Natural killer cell (primary cell): ENCODE measurements around the gene WASF2. TPM values are rescaled to one million over a fixed set of nuclear protein-coding genes. Genes with fewer than 3 reads are reported as not detected.

Experiments used
- ATAC-seq, 3 donors: fragments of 150-1000 bp in 2 of 3; fragments of 200-7000 bp in 1 of 3; cut with Tn5 transposase; 1 replicate in 1 of 3; 2 replicates in 2 of 3; pipeline ENCODE4 v1.10.0; 2021; ENCODE audit warnings: mild to moderate bottlenecking in 2 of 3, moderate library complexity in 2 of 3
- DNase-seq, 2 donors: peaks; one replicate each; pipeline versions ENCODE4 v3.0.0 to v3.0.0-alpha.2; 2013 to 2021; ENCODE audit warnings: mixed read lengths in 1 of 2
- H3K27ac ChIP-seq: one replicate; pipeline ENCODE4 v1.5.1; 2013; ENCODE audit warnings: mild to moderate bottlenecking, low read length
- H3K27me3 ChIP-seq: one replicate; pipeline ENCODE4 v1.6.1; 2013; ENCODE audit warnings: low read length; ENCODE audit not compliant: control insufficient read depth, insufficient read depth
- H3K36me3 ChIP-seq: one replicate; pipeline ENCODE4 v1.6.1; 2013; ENCODE audit warnings: low read length; ENCODE audit not compliant: control insufficient read depth, insufficient read depth
- H3K4me1 ChIP-seq: one replicate; pipeline ENCODE4 v1.6.1; 2013; ENCODE audit warnings: low read length; ENCODE audit not compliant: control insufficient read depth, insufficient read depth
- H3K4me3 ChIP-seq: one replicate; pipeline ENCODE4 v1.5.1; 2013; ENCODE audit warnings: low read length
- H3K9me3 ChIP-seq: one replicate; pipeline ENCODE4 v1.6.1; 2013; ENCODE audit warnings: low read length; ENCODE audit not compliant: control insufficient read depth, insufficient read depth
- H3K27ac Mint-ChIP-seq, 2 donors: one replicate each; pipeline ENCODE4 v1.8.0; 2022; ENCODE audit warnings: mild to moderate bottlenecking in 2 of 2, mixed read lengths in 2 of 2, moderate library complexity in 1 of 2
- H3K27me3 Mint-ChIP-seq, 2 donors: one replicate each; pipeline ENCODE4 v1.8.0; 2022; ENCODE audit warnings: low read depth in 2 of 2, mixed read lengths in 2 of 2
- H3K36me3 Mint-ChIP-seq: one replicate; pipeline ENCODE4 v1.8.0; 2022; ENCODE audit warnings: mixed read lengths
- H3K4me1 Mint-ChIP-seq, 2 donors: one replicate each; pipeline ENCODE4 v1.8.0; 2022; ENCODE audit warnings: mixed read lengths in 2 of 2
- H3K4me3 Mint-ChIP-seq: one replicate; pipeline ENCODE4 v1.8.0; 2022; ENCODE audit warnings: mild to moderate bottlenecking, moderate library complexity, mixed read lengths
- H3K9me3 Mint-ChIP-seq, 2 donors: one replicate each; pipeline ENCODE4 v1.8.0; 2022; ENCODE audit warnings: mixed read lengths in 2 of 2
- WGBS: methylation state at CpG from one replicate; pipeline ENCODE4 v1.1.7; 2013; ENCODE audit warnings: missing lambda C conversion rate; ENCODE audit not compliant: insufficient coverage; 5-methylcytosine and 5-hydroxymethylcytosine counted together
- intact Hi-C: fragments of 100-400 bp; cut with micrococcal nuclease; formaldehyde crosslinking; loops from one replicate; pipeline ENCODE4 v1.14.2; 2022
- total RNA-seq, 4 donors: library from RNA; stranded (reverse); fragments of 120-200 nt in 1 of 4; gene quantifications; one replicate each; pipeline versions ENCODE4 v1.2.3 to v1.2.4, GENCODE V29; 2013 to 2022
- TF ChIP-seq, protein P1 (sequence below): fragments of 200-600 bp; IDR thresholded peaks from one replicate; pipeline ENCODE4 v1.8.0; 2022; ENCODE audit warnings: antibody characterized with exemption

WASF2 gene
- total RNA-seq, 3 donors from 2014 or later (not counting 1 experiment from before 2014, with no cell fraction given), result 137 to 153 (median 143) TPM

DNA sequence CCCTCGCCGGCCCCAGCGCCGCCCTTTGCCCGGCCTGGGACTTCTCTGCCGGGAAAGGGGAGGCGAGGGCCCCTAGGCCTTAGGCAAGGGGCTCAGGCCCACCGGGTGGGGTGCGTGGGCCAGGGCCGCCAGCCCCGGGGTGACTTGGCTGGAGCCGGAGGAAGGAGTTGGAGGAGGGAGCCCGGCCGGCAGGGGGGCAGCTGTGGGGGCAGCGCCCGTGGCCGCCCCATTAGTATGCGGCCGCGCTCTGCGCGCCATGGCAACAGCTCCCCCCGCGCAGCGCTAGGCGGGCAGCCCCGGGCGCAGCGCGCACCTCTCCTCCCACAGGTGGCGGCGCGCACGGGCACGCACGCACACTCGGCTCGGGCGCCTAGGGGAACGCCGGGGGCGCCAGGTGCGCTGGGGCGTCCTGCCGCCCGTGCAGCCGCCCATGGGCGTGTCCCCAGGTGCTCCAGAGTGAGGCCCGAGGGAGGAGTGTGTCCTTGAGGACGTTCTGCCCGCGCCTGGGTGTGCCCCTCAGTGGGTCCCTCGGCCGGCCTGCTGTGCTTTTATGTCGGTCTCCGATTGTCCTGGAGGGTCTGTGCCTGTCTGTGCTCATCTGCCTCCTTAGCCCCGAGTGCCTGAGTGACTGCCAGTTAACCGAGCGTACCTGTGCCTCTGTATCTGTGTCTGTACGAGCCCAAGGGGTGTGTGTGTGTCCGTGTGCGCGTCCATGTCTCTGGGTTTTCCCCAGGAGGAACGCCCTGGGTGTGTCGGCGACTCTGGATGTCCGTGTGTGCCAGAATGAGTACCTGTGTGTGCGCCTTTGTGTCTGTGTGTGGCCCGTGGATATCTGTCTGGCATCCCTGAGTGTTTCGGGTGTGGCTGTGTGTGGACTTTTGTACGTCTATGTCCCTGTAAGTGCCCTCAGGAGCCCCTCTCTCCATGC, 38.2 kb upstream of the WASF2 start:
- Histone ChIP-seq H3K4me3 (no peak overlapping the region), H3K27ac (peak overlapping the region; percentile 11), H3K9me3 (no peaks in the 10 kb centered on the region), H3K4me1 (peaks cover 41% of the 10 kb centered on the region), H3K36me3 (no peaks in the 10 kb centered on the region), H3K27me3 (no peaks in the 10 kb centered on the region)
- TF ChIP-seq, protein P1, sequence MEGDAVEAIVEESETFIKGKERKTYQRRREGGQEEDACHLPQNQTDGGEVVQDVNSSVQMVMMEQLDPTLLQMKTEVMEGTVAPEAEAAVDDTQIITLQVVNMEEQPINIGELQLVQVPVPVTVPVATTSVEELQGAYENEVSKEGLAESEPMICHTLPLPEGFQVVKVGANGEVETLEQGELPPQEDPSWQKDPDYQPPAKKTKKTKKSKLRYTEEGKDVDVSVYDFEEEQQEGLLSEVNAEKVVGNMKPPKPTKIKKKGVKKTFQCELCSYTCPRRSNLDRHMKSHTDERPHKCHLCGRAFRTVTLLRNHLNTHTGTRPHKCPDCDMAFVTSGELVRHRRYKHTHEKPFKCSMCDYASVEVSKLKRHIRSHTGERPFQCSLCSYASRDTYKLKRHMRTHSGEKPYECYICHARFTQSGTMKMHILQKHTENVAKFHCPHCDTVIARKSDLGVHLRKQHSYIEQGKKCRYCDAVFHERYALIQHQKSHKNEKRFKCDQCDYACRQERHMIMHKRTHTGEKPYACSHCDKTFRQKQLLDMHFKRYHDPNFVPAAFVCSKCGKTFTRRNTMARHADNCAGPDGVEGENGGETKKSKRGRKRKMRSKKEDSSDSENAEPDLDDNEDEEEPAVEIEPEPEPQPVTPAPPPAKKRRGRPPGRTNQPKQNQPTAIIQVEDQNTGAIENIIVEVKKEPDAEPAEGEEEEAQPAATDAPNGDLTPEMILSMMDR, result no peak
- no peaks in the 10 kb centered on the region for H3K9me3 Mint-ChIP-seq
- DNase-seq (peak; percentile 31 to 84), ATAC-seq (peak; percentile 59 to 83 (median 80))
- H3K27me3 Mint-ChIP-seq, result peaks cover 24 to 25% of the 10 kb centered on the region in 2 donors
- H3K27ac Mint-ChIP-seq, result peak overlapping the region in 1 of 2 donors; percentile 6
- no peaks in the 10 kb centered on the region for H3K36me3 Mint-ChIP-seq
- intact Hi-C loops, result no loop called here
- peak overlapping the region; percentile 39 for H3K4me3 Mint-ChIP-seq
- WGBS, result 7% methylated on average over 71 of the region's 71 CpGs
- peaks cover 18 to 46% of the 10 kb centered on the region in 2 donors for H3K4me1 Mint-ChIP-seq

DNA sequence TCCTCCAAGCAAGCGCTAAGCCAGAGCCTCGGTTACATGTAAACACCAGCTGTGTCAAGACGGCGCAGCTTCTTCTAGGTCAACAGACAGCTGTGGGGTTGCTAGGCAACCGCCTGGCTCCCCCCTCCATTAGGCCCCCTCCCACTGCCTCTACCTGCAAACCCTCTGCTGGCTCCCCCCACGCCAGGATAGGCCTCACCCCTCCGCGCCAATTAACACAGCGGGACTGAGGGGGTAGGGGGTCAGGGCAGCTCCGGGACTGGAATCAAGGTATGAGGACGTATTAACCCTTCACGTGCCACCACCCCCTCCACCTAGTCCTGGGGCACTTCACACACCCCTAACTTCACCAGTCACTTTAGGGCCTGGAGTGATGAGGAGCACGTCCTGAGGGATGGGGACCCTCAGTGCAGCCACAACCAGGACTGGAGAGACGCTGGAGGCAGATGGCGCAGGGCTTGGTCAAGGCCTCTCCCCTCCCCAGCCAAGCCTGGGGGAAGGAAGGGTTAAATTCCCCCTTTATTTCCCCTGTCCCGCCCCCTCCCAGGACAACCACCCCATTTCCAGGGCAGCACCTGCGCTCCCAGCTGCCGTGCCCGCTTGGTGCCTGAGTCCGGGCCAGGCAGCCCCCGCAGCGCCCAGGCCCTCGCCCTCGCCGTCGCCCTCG, 37.4 kb upstream of the WASF2 start:
- Histone ChIP-seq H3K27ac (no peak overlapping the region), H3K4me3 (no peak overlapping the region), H3K4me1 (peaks cover 49% of the 10 kb centered on the region), H3K27me3 (no peaks in the 10 kb centered on the region), H3K9me3 (no peaks in the 10 kb centered on the region), H3K36me3 (no peaks in the 10 kb centered on the region)
- Mint-ChIP-seq H3K27ac (peak overlapping the region in 1 of 2 donors; percentile 1), H3K4me3 (no peak overlapping the region), H3K9me3 (no peaks in the 10 kb centered on the region), H3K27me3 (peaks cover 24 to 25% of the 10 kb centered on the region in 2 donors), H3K4me1 (peaks cover 23 to 47% of the 10 kb centered on the region in 2 donors), H3K36me3 (no peaks in the 10 kb centered on the region)
- intact Hi-C loops, result no loop called here
- TF ChIP-seq, protein P1, result no peak
- peak in 1 of 2 donors; percentile 81 for DNase-seq
- 28% methylated on average over 23 of the region's 27 CpGs for WGBS
- ATAC-seq, result peak in 2 of 3 donors; percentile 39 to 43

DNA sequence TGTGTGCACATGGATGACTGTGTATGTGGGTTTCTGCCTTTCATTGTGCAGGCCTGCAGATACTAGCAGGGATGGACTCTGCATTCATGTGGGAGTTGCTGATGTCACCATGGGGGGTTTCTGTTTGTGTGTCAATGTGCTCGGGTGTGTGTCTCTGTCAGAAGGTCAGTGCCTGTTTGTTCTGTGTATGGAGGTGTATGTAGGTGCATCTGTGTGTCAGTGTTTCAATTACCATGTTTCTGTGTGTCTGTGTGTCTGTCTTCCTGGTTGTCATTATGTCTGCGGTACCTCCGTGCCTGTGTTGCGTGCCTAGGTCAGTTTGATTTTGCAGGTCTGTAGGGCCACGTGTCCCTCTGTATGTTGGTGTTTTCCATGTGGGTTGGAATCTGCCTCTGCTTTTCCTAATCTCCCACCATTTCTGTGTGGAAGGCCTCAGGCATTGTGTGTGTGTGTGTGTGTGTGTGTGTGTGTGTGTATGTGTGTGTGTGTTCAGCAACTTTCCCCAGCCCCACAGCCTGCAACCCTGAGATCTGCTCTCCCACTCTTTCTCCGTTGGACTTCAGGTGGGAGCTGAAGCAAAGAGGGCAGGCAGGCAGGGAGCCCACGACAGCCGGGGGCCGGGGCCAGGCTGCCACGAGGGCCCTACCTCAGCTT, 36.7 kb upstream of the WASF2 start:
- peaks cover 29 to 47% of the 10 kb centered on the region in 2 donors for H3K4me1 Mint-ChIP-seq
- Histone ChIP-seq H3K4me1 (peaks cover 55% of the 10 kb centered on the region), H3K27ac (peak overlapping the region; percentile 24), H3K4me3 (no peak overlapping the region), H3K9me3 (no peaks in the 10 kb centered on the region), H3K27me3 (no peaks in the 10 kb centered on the region), H3K36me3 (no peaks in the 10 kb centered on the region)
- TF ChIP-seq, protein P1, result no peak
- DNase-seq, result peak in 1 of 2 donors; percentile 38
- H3K9me3 Mint-ChIP-seq, result no peaks in the 10 kb centered on the region
- intact Hi-C loops, result no loop called here
- H3K4me3 Mint-ChIP-seq, result peak overlapping the region; percentile 37
- 58% methylated on average over 9 of the region's 10 CpGs for WGBS
- ATAC-seq, result no peak
- H3K27ac Mint-ChIP-seq, result peak overlapping the region; percentile 1 to 19
- peaks cover 24 to 25% of the 10 kb centered on the region in 2 donors for H3K27me3 Mint-ChIP-seq
- H3K36me3 Mint-ChIP-seq, result no peaks in the 10 kb centered on the region
